Activated effector memory CD4-positive, alpha-beta T cell treated with Interleukin-2 at 50 U/mL for 16 hours (primary cell): ENCODE measurements around the gene IGHMBP2.
A peak's percentile ranks its signal among the peaks of the same experiment; 100 is the strongest.

Experiments used
- DNase-seq: peaks from one replicate; pipeline ENCODE4 v3.0.0-alpha.2; 2020

IGHMBP2 gene

GRCh38 chr11:68941324-68942094 lies 37.8 kb downstream of the IGHMBP2 start:
- DNase-seq, result no peak

GRCh38 chr11:68942095-68942620 lies 38.5 kb downstream of the IGHMBP2 start:
- no peak for DNase-seq

GRCh38 chr11:68942751-68943271 lies 39.1 kb downstream of the IGHMBP2 start:
- DNase-seq, result no peak

- DNase-seq, result no peak
Measured at GRCh38 chr11:68946416-68947090, 42.9 kb downstream of the IGHMBP2 start.

GRCh38 chr11:68947151-68947550 lies 43.5 kb downstream of the IGHMBP2 start:
- DNase-seq, result no peak

GRCh38 chr11:68948496-68948895 lies 44.8 kb downstream of the IGHMBP2 start:
- no peak for DNase-seq

GRCh38 chr11:68948935-68949334 lies 45.2 kb downstream of the IGHMBP2 start:
- no peak for DNase-seq

- no peak for DNase-seq
Measured at GRCh38 chr11:68950270-68950669, 46.6 kb downstream of the IGHMBP2 start.

- DNase-seq, result no peak
Measured at GRCh38 chr11:68950762-68951161, 47.1 kb downstream of the IGHMBP2 start.

GRCh38 chr11:68954836-68955606 lies 51.3 kb downstream of the IGHMBP2 start:
- no peak for DNase-seq

- no peak for DNase-seq
Measured at GRCh38 chr11:68955607-68955958, 51.9 kb downstream of the IGHMBP2 start.

- DNase-seq, result peak; percentile 8
Measured at GRCh38 chr11:68956142-68956541, 52.5 kb downstream of the IGHMBP2 start.

- no peak for DNase-seq
Measured at GRCh38 chr11:68956547-68957254, 53.0 kb downstream of the IGHMBP2 start.

- DNase-seq, result no peak
Measured at GRCh38 chr11:68958211-68958610, 54.5 kb downstream of the IGHMBP2 start.

- no peak for DNase-seq
Measured at GRCh38 chr11:68959465-68960293, 56.0 kb downstream of the IGHMBP2 start.

GRCh38 chr11:68960294-68961071 lies 56.8 kb downstream of the IGHMBP2 start:
- no peak for DNase-seq

- DNase-seq, result no peak
Measured at GRCh38 chr11:68961245-68961644, 57.6 kb downstream of the IGHMBP2 start.

- DNase-seq, result peak; percentile 44
Measured at GRCh38 chr11:68962527-68963250, 59.0 kb downstream of the IGHMBP2 start.

- no peak for DNase-seq
Measured at GRCh38 chr11:68963779-68964178, 60.1 kb downstream of the IGHMBP2 start.
